H4 (cell line): ENCODE measurements around the gene CHAC2. TPM values are rescaled to one million over a fixed set of nuclear protein-coding genes. Genes with fewer than 3 reads are reported as not detected.
"Not testable (repeated sequence)": the region's sequence is repeated elsewhere in the genome, so short reads cannot be mapped to it uniquely, and the experiment has no call there.

Experiments
- DNase-seq: peaks from one replicate; pipeline ENCODE4 v3.0.0-alpha.2; 2015; ENCODE audit warnings: low spot score
- total RNA-seq: library from RNA; depleted of rRNA; stranded (reverse); fragments of >200 nt; shearing (Covaris generic); gene quantifications from 2 replicates; pipeline ENCODE4 v1.2.3, GENCODE V29; 2014

CHAC2 gene
- total RNA-seq, 1 experiment from 2014 or later = 36.1 TPM

DNA sequence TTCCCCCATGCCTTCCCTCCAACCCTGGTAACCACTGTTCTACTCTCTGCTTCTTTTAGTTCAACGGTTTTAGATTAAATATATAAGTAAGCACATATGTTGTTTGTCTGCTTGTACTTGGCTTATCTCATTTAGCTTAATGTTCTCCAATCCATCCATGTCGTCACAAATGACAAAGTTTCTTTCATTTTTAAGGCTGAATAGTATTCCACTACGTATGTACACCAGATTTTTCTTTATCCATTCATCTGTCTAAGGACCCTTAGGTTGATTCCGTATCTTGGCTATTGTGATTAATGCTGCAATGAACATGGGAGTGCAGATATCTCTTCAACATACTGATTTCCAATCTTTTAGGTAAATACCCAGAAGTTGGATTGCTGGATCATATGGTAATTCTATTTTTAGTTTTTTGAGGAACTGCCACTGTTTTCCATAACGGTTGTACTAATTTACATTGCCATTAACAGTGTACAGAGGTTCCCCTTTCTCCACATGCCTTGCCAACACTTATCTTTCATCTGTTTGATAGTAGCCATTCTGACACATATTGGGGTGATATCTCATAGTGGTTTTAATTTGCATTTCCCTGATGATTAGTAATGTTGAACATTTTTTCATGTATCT lies 11.0 kb downstream of the CHAC2 start:
- DNase-seq = no peak

DNA sequence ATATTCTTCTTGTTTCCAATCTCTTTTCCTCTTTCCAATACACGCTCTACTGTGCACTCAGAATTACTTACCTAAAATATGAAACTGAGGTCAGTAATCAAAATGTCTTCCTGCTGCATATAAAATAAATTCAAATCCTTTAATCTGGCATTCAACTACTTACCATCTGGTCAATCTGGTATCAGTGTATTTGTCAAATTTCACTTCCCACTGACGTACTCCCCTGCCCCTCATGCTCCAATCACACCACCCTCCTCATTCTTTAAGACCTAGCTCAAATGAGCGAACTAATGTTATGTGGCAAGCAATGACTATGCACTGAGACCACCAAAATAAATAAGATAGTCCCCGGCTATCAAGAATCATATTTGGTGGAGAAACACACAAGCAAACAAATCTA lies 12.5 kb downstream of the CHAC2 start:
- no peak for DNase-seq

DNA sequence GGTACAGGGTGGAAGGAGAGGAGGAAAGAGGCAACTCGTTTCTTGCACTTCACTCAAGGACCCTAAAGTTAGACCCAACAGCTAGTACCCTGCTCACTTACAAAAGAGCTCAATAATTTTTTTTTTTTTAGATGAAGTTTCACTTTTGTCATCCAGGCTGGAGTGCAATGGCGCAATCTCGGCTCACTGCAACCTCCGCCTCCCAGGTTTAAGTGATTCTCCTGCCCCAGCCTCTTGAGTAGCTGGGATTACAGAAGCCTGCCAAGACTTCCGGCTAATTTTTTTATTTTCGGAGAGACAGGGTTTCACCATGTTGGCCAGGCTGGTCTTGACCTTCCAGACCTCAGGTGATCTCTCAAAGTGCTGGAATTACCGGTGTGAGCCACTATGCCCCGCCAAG lies 15.1 kb downstream of the CHAC2 start:
- no peak for DNase-seq

DNA sequence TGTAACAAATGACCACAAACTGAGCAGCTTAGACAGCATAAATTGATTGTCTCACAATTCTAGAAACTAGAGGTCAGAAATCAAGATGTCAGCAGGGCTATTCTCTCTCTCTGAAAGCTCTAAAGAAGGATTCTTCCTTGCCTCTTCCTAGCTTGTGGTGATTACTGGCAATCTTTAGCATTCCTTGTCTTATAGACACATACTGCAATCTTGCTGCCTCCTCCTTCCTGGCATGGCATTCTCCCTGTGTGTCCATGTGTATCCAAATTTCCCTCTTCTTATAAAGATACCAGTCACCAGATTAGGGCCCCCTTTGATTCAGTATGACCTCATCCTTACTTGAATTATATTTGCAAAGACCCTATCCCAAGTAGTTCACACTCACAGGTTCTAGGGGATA lies 16.8 kb downstream of the CHAC2 start:
- DNase-seq = no peak

DNA sequence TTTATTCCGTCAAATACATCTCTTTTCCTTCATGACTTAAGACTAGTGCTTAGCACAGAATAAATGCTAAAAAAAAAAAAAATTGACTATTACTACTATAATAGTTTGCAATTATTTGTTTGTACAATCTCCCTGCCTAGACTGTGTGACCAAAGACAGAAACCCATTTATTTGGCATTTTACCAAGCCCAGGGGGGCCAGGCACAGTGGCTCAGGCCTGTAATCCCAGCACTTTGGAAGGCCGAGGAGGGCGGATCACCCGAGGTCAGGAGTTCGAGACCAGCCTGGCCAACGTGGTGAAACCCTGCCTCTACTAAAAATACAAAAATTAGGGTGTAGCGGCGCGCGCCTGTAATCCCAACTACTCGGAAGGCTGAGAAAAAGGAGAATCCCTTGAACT lies 17.8 kb downstream of the CHAC2 start:
- no peak for DNase-seq

DNA sequence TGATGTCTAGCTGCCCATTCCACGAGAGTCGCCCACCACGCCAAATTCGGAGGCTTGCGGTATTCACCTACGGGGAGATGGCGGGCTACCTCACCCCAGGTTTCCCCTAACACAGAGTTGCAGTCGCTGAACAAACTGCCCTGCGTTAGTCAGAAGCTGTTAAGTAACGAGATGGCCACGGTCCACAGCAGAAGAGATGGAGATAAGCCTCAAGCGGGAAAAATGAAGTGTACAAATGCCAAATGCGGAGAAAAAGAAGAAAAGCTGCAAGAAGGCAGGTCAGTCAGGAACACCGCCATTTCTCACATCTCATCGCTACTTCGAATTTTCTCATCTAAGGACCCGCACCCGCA lies 18.7 kb downstream of the CHAC2 start:
- peak; percentile 4 for DNase-seq

DNA sequence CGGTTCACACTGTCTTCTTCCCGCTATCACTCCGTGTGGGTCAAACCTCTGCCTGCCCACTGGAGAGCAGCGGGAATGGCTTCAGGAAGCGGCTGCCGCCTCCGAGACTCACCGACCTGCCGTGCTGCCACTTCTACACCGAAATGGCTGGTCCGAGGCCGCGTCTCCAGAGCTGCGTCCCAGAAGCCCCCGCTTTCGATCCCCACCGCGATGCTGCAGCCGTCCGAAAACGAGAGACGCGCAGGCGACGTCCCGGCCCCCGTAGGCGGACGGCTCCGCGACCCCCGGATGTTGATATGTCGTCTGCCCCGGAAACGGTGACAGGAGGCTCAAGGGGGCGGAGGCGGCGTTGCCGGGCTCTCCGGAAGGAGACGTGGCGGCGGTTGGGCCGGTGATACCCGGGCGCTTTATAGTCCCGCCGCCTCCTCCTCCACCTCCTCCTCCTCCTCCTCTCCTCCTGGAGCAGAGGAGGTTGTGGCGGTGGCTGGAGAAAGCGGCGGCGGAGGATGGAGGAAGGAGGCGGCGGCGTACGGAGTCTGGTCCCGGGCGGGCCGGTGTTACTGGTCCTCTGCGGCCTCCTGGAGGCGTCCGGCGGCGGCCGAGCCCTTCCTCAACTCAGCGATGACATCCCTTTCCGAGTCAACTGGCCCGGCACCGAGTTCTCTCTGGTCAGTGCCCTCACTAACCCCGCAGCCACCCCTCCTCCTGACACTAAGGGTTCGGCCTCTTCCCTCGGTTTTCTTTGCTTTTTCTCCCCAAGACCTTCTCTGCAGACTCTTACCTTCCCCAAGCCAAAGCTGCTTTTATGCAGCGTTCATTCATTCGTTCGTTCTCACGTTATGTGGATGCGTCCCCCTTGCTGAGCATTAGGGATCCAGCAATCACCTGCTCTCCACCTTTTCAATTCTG lies 19.4 kb downstream of the CHAC2 start, which contains the start of the genes ASB3 and ERLEC1:
ASB3 (minus strand) TSS at position 249 of the 909 bp plus-strand sequence. CDS start 21,381 bp downstream, outside the sequence.
ERLEC1 (plus strand) TSS at position 340 of the 909 bp plus-strand sequence; CDS start at position 507, 167 bp downstream.
- peak; percentile 86 for DNase-seq

DNA sequence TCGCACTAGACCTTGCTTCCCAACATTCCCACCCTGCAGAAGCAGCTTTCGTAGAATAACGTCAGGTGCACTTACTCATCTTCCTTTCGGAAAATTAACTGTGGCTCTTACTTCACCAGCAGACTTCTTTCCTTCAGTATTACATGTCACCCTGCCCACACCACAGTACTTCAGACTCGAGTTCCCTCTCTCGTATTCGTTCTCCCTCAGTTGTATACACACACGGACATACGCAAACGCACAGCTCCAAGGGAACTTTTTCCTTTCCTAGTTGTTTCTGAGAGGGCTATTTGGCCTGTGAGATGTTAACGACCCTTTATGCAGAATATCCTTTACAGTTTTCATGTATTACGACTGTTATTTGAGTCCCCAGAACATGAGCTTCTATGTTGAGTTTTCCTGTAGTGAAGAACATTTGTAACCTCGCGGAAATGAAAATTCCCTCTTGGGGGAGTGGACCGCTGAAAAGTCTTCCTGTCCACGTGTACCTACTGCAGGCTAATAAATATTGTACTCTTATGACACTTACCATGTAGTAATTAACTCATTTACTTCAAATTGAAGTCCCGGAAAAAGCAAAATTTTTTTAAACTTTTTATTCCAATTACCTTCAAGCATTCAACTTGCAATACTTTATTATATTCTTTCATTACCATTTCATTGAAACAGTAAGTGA lies 20.1 kb downstream of the CHAC2 start:
- DNase-seq = no peak

DNA sequence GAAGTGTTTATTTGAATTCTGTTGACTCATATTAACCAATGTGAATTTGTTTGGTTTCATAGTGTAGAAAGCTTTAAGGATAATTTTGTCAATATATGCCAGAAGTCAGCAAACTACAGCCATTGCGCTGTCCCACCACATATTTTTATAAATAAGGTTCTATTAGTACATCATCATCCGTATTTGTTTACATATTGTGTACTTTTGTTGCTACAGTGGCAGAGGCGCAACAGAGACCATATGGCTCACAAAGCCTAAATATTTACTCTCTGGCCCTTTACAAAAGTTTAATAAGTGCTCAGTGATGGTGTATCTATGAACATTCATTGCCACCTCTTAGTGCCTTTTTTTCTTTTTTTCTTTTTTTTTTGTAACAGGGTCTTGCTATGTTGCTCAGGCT lies 25.7 kb downstream of the CHAC2 start:
- no peak for DNase-seq

DNA sequence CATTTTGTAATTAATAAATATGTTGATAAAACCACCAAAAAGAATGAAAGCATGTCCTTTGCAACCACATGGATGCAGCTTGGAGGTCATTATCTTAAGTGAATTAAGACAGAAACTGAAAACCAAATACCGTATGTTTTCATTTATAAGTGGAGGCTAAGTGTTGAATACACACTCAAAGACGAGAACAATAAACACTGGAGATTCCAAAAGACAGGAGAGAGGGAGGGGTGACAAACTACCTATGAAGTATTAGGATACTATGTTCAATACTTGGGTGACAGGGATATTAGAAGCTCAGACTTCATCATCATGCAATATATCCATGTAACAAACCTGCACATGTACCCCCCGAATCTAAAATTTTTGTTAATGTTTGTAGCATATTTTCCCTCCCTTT lies 26.2 kb downstream of the CHAC2 start:
- no peak for DNase-seq

DNA sequence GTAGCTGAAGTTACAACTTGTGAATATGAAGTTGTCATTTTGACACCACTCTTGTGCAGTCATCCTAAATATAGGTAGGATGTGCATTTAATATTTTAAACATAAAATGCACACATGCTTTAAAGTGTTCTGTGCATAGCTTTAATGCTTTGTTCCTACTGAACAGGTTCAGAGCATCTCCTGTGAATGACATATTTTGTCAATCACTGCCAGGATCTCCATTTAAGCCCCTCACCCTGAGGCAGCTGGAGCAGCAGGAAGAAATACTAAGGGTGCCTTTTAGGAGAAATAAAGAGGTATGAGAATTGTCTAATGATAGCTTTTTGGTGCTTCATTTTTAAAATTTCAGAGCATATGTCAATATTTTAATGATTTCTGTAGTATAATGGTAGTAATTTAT lies 33.9 kb downstream of the CHAC2 start:
- no peak for DNase-seq

DNA sequence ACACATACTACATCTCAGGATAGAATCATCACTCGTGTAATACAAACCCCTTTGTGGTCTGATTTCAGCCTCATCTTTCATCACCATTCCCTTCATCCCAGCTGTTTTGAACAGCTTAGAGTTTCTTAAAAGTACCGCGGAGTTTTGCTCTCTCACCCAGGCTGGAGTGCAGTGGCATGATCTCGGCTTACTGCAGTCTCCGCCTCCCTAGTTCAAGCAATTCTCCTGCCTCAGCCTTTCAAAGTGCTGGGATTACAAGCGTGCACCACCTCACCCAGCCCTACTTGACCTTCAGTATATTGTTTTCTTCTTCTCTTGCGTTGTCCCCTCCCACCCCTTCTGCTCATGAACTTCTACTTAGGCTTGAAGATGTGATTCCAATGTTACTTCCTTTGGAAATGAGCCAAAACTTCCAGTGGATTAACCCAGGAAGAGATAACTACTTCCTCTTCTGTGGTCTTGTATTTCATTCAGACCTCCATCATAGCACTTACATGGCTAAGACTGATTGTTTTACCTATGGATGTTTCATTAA lies 35.1 kb downstream of the CHAC2 start:
- DNase-seq = no peak

DNA sequence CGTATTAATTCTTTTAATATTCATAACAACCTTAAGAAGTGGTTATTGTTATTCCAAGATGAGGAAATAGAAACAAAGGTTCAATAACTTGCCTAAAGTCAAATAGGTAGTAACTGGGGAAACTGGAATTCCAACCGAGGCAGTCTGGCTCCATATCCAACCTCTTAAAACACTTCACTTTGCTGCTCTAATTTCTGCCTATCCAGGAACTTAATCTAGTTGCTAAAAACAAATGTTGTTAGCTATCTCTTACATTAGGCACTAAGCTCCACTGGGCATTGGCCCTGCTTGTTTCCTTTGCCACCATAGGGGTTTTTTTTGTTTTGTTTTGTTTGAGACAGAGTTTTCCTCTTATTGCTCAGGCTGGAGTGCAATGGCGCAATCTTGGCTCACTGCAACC lies 44.0 kb downstream of the CHAC2 start:
- DNase-seq = no peak

DNA sequence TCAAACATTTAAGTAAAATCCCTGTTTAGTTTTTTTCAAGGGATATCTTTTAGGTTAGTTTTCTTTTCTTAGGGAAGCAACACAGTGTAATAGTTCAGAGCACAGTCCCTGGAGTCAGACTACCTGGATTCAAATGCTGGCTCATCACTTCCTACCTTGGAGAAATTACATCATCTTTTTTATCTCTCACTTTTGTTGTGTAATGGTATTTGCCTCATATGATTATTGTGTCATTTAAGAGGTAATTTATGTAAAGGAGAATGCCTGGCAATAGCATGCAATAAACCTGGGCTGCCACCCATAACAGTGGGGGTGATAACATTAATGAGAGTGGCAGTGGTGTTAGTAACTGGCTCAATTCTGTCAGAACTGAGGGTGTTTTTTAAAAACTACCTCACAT lies 45.5 kb downstream of the CHAC2 start:
- DNase-seq = no peak

DNA sequence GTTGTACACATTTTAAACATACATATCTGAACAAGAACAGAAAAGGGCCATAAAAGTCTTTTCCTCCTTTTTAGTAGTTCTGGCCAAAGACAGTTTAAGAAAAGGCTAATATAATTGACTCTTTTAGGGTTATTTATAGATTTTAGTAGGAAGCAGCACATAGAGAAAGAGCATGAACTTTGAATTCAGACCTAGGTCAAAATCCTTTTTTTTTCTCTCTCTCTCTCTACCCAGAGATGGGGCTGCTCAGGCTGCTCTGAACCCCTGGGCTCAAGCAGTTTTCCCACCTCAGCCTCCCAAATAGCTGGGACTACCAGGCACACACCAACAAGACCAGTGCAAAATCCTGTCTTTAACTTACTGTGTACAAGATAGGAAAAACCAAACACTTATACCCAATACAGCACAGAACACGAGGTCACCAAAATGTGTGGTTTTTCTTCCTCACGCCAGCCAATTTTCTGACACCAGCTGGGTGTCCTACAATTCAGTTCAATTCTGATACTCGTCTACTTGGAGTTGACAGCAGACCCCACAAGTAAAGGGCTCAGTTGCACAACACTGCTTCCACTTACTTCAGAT lies 51.3 kb downstream of the CHAC2 start:
- no peak for DNase-seq

DNA sequence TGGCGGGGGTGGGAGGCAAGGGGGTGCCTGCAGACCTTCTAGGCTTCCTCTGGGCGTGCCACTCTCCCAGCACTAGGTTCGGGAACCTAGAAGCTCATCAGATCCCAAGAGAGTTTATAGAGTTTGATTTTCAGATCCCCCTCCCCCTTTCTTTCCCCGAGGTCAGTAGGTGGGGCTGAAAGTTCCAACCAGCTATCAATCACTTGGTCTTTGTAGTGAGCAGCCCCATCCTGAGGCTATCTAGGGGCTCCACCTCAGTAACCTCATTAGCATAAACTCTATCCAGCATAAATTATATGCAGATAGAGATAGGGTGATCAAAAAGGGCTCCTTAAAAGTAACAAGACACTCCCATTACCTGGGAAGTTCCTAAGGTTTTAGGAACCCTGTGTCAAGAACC lies 52.0 kb downstream of the CHAC2 start:
- no peak for DNase-seq

DNA sequence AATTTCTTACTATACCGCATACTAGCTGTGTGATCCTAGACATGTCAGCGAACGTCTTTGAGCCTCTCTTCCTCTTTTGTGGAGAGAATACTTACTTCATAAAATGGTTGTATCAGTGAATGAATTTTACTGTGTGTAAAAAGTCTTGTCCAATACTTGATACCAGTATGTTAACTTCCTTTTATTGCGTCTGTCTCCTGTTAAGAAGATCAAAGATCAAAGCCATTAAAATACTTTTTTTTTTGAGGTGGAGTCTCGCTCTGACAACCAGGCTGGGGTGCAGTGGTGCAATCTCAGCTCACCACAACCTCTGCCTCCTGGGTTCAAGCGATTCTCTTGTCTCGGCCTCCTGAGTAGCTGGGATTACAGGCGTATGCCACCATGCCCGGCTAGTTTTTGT lies 52.4 kb downstream of the CHAC2 start:
- DNase-seq = no peak

DNA sequence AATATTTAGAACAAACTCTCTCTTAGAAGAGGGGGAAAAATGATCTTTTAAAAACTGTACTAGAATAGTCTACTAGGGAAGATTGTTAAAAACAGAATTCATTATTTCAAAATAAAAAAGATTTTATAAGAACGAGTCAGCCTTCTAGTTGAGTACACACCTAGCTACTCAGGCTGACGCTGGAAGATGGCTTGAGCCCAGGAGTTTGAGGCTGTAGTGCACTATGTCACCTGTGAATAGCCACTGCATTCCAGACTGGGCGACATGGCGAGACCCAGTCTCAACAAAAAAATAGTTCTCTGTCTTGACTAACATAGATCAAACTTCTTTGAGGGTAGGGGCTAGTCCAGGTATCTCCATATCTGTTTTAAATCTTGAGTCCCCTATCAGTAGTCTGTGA lies 53.1 kb downstream of the CHAC2 start:
- DNase-seq = no peak

DNA sequence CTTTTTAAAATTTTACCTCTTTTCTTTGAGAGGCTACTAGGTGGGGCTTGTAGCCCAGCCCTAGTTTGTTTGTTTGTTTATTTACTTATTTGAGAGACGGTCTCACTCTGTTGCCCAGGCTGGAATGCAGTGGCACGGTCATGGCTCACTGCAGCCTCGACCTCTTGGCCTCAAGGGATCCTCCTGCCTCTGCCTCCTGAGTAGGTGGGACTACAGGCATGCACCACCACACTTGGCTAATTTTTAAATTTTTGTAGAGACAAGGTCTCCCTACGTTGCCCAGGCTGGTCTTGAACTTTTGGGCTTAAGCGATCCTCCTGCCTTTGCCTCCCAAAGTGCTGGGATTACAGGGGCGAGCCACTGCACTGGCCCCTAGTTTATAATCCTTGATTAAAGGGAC lies 54.2 kb downstream of the CHAC2 start:
- DNase-seq = no peak

DNA sequence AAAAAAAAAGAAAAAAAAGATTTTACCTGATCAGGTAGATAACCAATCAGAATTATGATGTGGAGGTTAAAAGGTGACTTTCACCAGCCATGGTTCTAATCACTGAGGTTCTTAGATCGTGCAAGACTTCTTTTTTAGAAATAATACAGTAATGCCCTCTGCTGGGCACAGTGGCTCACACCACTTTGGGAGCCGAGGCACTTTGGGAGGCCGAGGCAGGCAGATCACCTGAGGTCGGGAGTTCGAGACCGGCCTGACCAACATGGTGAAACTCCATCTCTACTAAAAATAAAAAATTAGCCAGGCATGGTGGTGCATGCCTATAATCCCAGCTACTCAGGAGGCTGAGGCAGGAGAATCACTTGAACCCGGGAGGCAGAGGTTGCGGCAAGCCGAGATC lies 56.0 kb downstream of the CHAC2 start:
- not testable (repeated sequence) for DNase-seq
